ENCODE data around the gene KCNV2. TPM values are rescaled to one million over a fixed set of nuclear protein-coding genes. Genes with fewer than 3 reads are reported as not detected.

KCNV2 gene
- total RNA-seq, 2 experiments from 2014 or later, result not detected

- Mint-ChIP-seq H3K9me3 (peaks cover 23% of the 10 kb centered on the region), H3K27ac (no peak overlapping the region)
Observed at GRCh38 chr9:2771661-2772060, 54.4 kb downstream of the KCNV2 start.

GRCh38 chr9:2777454-2777853, 60.1 kb downstream of the KCNV2 start:
- H3K4me3 Mint-ChIP-seq, result no peak overlapping the region
- H3K36me3 Mint-ChIP-seq (ENCODE audit: low read depth), result peaks cover 95% of the 10 kb centered on the region
- H3K27me3 Mint-ChIP-seq (ENCODE audit: low read depth), result no peaks in the 10 kb centered on the region
- intact Hi-C loops (cut with micrococcal nuclease), result no loop called here
- peaks cover 38% of the 10 kb centered on the region for H3K9me3 Mint-ChIP-seq
- no peak overlapping the region for H3K27ac Mint-ChIP-seq
- DNase-seq, result no peak
- CTCF ChIA-PET, result no interaction called here
- H3K4me1 Mint-ChIP-seq (ENCODE audit: low read depth), result no peaks in the 10 kb centered on the region

More at GRCh38 chr9:2771661-2772060, 54.4 kb downstream of the KCNV2 start:
- no peak for DNase-seq
- H3K36me3 Mint-ChIP-seq (ENCODE audit: low read depth), result peaks cover 81% of the 10 kb centered on the region
- no peaks in the 10 kb centered on the region for H3K4me1 Mint-ChIP-seq (ENCODE audit: low read depth)
- intact Hi-C loops (cut with micrococcal nuclease), result no loop called here
- CTCF ChIA-PET, result no interaction called here
- H3K27me3 Mint-ChIP-seq (ENCODE audit: low read depth), result no peaks in the 10 kb centered on the region
- H3K4me3 Mint-ChIP-seq, result no peak overlapping the region

- no peaks in the 10 kb centered on the region for H3K4me1 Mint-ChIP-seq (ENCODE audit: low read depth)
- peaks cover 33% of the 10 kb centered on the region for H3K9me3 Mint-ChIP-seq
- intact Hi-C loops (cut with micrococcal nuclease), result no loop called here
- DNase-seq, result no peak
- peaks cover 96% of the 10 kb centered on the region for H3K36me3 Mint-ChIP-seq (ENCODE audit: low read depth)
- H3K4me3 Mint-ChIP-seq, result no peak overlapping the region
- CTCF ChIA-PET, result no interaction called here
- H3K27me3 Mint-ChIP-seq (ENCODE audit: low read depth), result no peaks in the 10 kb centered on the region
- no peak overlapping the region for H3K27ac Mint-ChIP-seq
Observed at GRCh38 chr9:2778816-2779215, 61.5 kb downstream of the KCNV2 start.

Other genes starting within 250 kb of the KCNV2 start
- 1 to 10 TPM; 7.7 to 8.6 TPM for gene VLDLR, start 95.7 kb upstream of the KCNV2 start, total RNA-seq
- gene PUM3, start 126.6 kb downstream of the KCNV2 start, total RNA-seq, result 10 to 100 TPM; 83.5 to 85.7 TPM